WTC11 (cell line): ENCODE results near the gene MAPK8IP2. TPM values are rescaled to one million over a fixed set of nuclear protein-coding genes. Genes with fewer than 3 reads are reported as not detected.
"Not testable (repeated sequence)": the region's sequence is repeated elsewhere in the genome, so short reads cannot be mapped to it uniquely, and the experiment has no call there.

Experiments
- ATAC-seq: fragments of 200-7000 bp; cut with Tn5 transposase; 2 replicates; pipeline ENCODE4 v1.10.0; 2021; ENCODE audit warnings: mild to moderate bottlenecking, moderate library complexity
- CTCF ChIA-PET: fragments of 300-600 bp; sonication (Branson Sonifier 250); formaldehyde crosslinking; loops from one replicate; lab custom pipeline; 2021; ENCODE audit warnings: antibody characterized with exemption; lab: Charles Lee
- POLR2A ChIA-PET: fragments of 350-600 bp; sonication (Branson Sonifier 250); formaldehyde crosslinking; loops from one replicate; lab custom pipeline; 2021; ENCODE audit warnings: antibody characterized with exemption; lab: Charles Lee
- DNase-seq: peaks from one replicate; pipeline ENCODE4 v3.0.0; 2021; ENCODE audit warnings: low spot score
- H3K27ac Mint-ChIP-seq: 2 replicates; pipeline ENCODE4 v1.8.0; 2021; ENCODE audit warnings: mixed read lengths
- H3K27me3 Mint-ChIP-seq: 2 replicates; pipeline ENCODE4 v1.8.0; 2021; ENCODE audit warnings: low read depth, mild to moderate bottlenecking, moderate library complexity, mixed read lengths
- H3K36me3 Mint-ChIP-seq: 2 replicates; pipeline ENCODE4 v1.8.0; 2021; ENCODE audit warnings: mixed read lengths
- H3K4me1 Mint-ChIP-seq: 2 replicates; pipeline ENCODE4 v1.8.0; 2022; ENCODE audit warnings: mixed read lengths
- H3K4me3 Mint-ChIP-seq: 2 replicates; pipeline ENCODE4 v1.8.0; 2021; ENCODE audit warnings: mild to moderate bottlenecking, moderate library complexity, mixed read lengths
- H3K9me3 Mint-ChIP-seq: 2 replicates; pipeline ENCODE4 v1.8.0; 2021; ENCODE audit warnings: mixed read lengths
- EMX1 ChIP-seq: fragments of 250-450 bp; sonication (Bioruptor Pico); IDR thresholded peaks from 2 replicates; pipeline ENCODE4 v1.8.0; 2021; ENCODE audit warnings: mild to moderate bottlenecking
- FOXJ3 ChIP-seq: sonication (generic); formaldehyde crosslinking; IDR thresholded peaks from 2 replicates; pipeline ENCODE4 v1.9.0; 2021; ENCODE audit warnings: missing genetic modification reagents, mild to moderate bottlenecking, borderline replicate concordance
- FOXK1 ChIP-seq: sonication (generic); formaldehyde crosslinking; IDR thresholded peaks from 2 replicates; pipeline ENCODE4 v1.8.0; 2022; ENCODE audit warnings: mild to moderate bottlenecking, moderate library complexity, missing genetic modification reagents
- GRHL2 ChIP-seq: fragments of 250-450 bp; sonication (Bioruptor Pico); IDR thresholded peaks from 2 replicates; pipeline ENCODE4 v1.8.0; 2022; ENCODE audit warnings: mild to moderate bottlenecking, moderate library complexity; ENCODE audit not compliant: insufficient replicate concordance, severe bottlenecking
- IRF2 ChIP-seq: sonication (generic); formaldehyde crosslinking; IDR thresholded peaks from 2 replicates; pipeline ENCODE4 v1.8.0; 2022; ENCODE audit warnings: low read depth, missing genetic modification reagents, borderline replicate concordance
- MXD4 ChIP-seq: fragments of 250-450 bp; sonication (Bioruptor Pico); IDR thresholded peaks from 2 replicates; pipeline ENCODE4 v1.8.0; 2021; ENCODE audit warnings: mild to moderate bottlenecking, moderate library complexity, borderline replicate concordance
- NR1H2 ChIP-seq: sonication (generic); formaldehyde crosslinking; IDR thresholded peaks from 2 replicates; pipeline ENCODE4 v1.9.0; 2021; ENCODE audit warnings: mild to moderate bottlenecking, moderate library complexity, missing genetic modification reagents
- RELA ChIP-seq: sonication (generic); formaldehyde crosslinking; IDR thresholded peaks from 2 replicates; pipeline ENCODE4 v1.8.1; 2022; ENCODE audit warnings: missing genetic modification reagents, mild to moderate bottlenecking, borderline replicate concordance
- SOX15 ChIP-seq: fragments of 250-450 bp; sonication (Bioruptor Pico); IDR thresholded peaks from 2 replicates; pipeline ENCODE4 v1.9.0; 2021; ENCODE audit warnings: mild to moderate bottlenecking
- TEAD4 ChIP-seq: sonication (generic); formaldehyde crosslinking; IDR thresholded peaks from 2 replicates; pipeline ENCODE4 v1.8.0; 2022; ENCODE audit warnings: mild to moderate bottlenecking, missing genetic modification reagents
- ZNF423 ChIP-seq: fragments of 250-450 bp; sonication (Bioruptor Pico); IDR thresholded peaks from 2 replicates; pipeline ENCODE4 v2.1.2; 2022; ENCODE audit warnings: mild to moderate bottlenecking, moderate library complexity
- total RNA-seq: library from RNA; stranded (reverse); gene quantifications from 3 replicates; pipeline ENCODE4 v1.2.3, GENCODE V29; 2021
- TF ChIP-seq, protein P1 (sequence below): sonication (generic); formaldehyde crosslinking; conservative IDR thresholded peaks from 2 replicates; pipeline ENCODE4 v1.8.1; 2023; ENCODE audit warnings: mild to moderate bottlenecking, low read depth, missing genetic modification reagents, moderate library complexity
- TF ChIP-seq, protein P2 (sequence below): sonication (generic); formaldehyde crosslinking; IDR thresholded peaks from 2 replicates; pipeline ENCODE4 v1.8.0; 2022; ENCODE audit warnings: mild to moderate bottlenecking, missing genetic modification reagents
- TF ChIP-seq, protein P3 (sequence below): sonication (generic); formaldehyde crosslinking; IDR thresholded peaks from 2 replicates; pipeline ENCODE4 v1.8.1; 2023; ENCODE audit warnings: mild to moderate bottlenecking, missing genetic modification reagents, borderline replicate concordance

The MAPK8IP2 gene
- total RNA-seq, 1 experiment from 2014 or later = 4.9 TPM

DNA sequence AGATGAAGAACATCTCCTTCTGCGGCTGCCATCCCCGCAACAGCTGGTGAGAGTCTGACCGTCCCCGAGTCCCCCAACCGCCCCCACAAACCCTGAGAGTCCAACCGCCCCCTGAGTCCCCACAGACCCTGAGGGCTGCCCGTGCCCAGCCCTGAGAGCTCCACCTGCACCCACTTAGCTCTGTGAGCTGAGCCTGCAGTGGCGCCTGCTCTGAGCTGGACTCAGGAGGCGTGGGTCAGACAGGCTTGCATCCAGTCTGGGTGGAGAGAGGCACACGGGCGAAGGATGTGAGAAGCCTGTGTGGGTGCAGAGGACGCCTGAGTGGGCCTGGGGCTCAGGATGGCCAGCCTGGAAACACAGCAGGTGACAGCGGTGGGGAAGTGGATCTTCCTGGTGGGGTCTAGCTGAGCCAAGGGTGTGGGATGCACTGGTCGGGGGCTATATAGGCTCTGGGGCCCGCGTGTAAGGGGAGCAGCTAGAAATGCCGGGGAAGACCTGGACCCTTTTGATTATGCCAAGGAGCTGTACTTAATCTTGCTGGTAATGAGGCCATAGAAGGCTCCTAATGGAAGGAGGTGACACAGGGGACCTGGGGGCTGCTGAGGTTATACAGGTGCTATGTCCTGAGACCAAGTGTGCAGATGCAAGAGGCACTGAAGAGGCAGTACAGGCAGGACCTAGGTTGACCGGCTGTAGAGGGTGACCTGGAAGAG lies 6.5 kb downstream of the MAPK8IP2 start (continued):
- TF ChIP-seq, protein P1, sequence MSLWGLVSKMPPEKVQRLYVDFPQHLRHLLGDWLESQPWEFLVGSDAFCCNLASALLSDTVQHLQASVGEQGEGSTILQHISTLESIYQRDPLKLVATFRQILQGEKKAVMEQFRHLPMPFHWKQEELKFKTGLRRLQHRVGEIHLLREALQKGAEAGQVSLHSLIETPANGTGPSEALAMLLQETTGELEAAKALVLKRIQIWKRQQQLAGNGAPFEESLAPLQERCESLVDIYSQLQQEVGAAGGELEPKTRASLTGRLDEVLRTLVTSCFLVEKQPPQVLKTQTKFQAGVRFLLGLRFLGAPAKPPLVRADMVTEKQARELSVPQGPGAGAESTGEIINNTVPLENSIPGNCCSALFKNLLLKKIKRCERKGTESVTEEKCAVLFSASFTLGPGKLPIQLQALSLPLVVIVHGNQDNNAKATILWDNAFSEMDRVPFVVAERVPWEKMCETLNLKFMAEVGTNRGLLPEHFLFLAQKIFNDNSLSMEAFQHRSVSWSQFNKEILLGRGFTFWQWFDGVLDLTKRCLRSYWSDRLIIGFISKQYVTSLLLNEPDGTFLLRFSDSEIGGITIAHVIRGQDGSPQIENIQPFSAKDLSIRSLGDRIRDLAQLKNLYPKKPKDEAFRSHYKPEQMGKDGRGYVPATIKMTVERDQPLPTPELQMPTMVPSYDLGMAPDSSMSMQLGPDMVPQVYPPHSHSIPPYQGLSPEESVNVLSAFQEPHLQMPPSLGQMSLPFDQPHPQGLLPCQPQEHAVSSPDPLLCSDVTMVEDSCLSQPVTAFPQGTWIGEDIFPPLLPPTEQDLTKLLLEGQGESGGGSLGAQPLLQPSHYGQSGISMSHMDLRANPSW (CRISPR knock-in tag) = no peak
- no peak for TF ChIP-seq NR1H2 (CRISPR knock-in tag)
- TF ChIP-seq FOXJ3 (CRISPR knock-in tag) = no peak
- TF ChIP-seq, protein P2, sequence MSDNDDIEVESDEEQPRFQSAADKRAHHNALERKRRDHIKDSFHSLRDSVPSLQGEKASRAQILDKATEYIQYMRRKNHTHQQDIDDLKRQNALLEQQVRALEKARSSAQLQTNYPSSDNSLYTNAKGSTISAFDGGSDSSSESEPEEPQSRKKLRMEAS (CRISPR knock-in tag) = no peak
- no peak for TF ChIP-seq MXD4 (CRISPR knock-in tag)
- no peak for TF ChIP-seq FOXK1 (CRISPR knock-in tag)
- no peak for TF ChIP-seq ZNF423 (CRISPR knock-in tag)

DNA sequence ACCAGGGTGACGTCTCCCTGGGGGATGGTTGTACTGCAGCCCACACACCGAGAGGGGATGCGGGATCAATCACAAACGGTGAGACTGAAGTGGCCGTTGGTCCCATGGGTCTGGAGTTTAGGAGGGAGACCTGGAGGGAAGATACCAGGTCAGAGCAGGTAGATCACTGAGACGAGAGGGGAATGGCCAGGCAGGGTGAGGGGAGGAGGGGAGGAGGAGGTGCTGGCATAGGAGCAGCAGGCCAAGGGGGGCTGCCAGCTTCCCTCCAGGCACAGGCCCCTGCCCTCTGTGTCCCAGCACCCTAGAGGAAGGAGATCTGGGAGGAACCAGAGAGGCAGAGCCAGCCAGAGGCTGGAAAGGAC lies 7.0 kb downstream of the MAPK8IP2 start:
- ChIA-PET CTCF (no interaction called here), POLR2A (no interaction called here)

DNA sequence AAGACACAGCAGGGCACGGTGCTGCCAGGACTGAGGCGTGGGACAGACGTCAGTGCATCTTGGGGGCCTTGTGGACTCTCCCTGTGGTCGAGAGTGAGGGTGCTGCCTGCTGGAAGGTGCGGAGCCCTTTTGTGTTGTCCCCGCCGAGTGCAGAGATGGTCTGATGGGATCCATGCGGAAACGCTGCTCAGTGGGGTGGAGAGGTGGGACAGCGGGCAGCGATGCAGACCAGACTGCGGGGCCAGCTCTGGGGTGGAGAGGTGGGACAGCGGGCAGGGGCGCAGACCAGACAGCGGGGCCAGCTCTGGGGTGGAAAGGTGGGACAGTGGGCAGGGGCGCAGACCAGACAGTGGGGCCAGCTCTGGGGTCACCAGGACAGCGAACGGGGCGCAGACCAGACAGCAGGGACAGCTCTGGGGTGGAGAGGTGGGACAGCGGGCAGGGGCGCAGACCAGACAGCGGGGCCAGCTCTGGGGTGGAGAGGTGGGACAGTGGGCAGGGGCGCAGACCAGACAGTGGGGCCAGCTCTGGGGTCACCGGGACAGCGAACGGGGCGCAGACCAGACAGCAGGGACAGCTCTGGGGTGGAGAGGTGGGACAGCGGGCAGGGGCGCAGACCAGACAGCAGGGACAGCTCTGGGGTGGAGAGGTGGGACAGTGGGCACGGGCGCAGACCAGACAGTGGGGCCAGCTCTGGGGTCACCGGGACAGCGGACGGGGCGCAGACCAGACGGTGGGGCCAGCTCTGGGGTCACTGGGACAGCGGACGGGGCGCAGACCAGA lies 7.7 kb downstream of the MAPK8IP2 start:
- H3K27ac Mint-ChIP-seq, H3K4me3 Mint-ChIP-seq, DNase-seq, H3K36me3 Mint-ChIP-seq, ATAC-seq, H3K9me3 Mint-ChIP-seq, H3K4me1 Mint-ChIP-seq: not testable (repeated sequence)
- ChIA-PET CTCF (interaction anchor here (1.0 to 1.3 kb wide), 2 partner anchors 32 to 92 kb away, joined by 3 read pairs; no protein-coding TSS in a partner anchor), POLR2A (interaction anchor here (0.6 kb wide), 1 partner anchor 12 kb away, joined by 4 read pairs; no protein-coding TSS in a partner anchor)
- H3K27me3 Mint-ChIP-seq = peaks cover 15% of the 10 kb centered on the region

More for the DNA sequence above, 7.0 kb downstream of the MAPK8IP2 start:
- H3K27ac Mint-ChIP-seq = peak overlapping the region; percentile 57; the same call in 1 of the 2 replicates
- DNase-seq (no peak), ATAC-seq (no peak)
- no peaks in the 10 kb centered on the region for H3K36me3 Mint-ChIP-seq
- TF ChIP-seq GRHL2 (CRISPR knock-in tag) = no peak
- TF ChIP-seq SOX15 (CRISPR knock-in tag) = no peak
- TF ChIP-seq, protein P3, sequence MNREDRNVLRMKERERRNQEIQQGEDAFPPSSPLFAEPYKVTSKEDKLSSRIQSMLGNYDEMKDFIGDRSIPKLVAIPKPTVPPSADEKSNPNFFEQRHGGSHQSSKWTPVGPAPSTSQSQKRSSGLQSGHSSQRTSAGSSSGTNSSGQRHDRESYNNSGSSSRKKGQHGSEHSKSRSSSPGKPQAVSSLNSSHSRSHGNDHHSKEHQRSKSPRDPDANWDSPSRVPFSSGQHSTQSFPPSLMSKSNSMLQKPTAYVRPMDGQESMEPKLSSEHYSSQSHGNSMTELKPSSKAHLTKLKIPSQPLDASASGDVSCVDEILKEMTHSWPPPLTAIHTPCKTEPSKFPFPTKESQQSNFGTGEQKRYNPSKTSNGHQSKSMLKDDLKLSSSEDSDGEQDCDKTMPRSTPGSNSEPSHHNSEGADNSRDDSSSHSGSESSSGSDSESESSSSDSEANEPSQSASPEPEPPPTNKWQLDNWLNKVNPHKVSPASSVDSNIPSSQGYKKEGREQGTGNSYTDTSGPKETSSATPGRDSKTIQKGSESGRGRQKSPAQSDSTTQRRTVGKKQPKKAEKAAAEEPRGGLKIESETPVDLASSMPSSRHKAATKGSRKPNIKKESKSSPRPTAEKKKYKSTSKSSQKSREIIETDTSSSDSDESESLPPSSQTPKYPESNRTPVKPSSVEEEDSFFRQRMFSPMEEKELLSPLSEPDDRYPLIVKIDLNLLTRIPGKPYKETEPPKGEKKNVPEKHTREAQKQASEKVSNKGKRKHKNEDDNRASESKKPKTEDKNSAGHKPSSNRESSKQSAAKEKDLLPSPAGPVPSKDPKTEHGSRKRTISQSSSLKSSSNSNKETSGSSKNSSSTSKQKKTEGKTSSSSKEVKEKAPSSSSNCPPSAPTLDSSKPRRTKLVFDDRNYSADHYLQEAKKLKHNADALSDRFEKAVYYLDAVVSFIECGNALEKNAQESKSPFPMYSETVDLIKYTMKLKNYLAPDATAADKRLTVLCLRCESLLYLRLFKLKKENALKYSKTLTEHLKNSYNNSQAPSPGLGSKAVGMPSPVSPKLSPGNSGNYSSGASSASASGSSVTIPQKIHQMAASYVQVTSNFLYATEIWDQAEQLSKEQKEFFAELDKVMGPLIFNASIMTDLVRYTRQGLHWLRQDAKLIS (CRISPR knock-in tag) = no peak
- TF ChIP-seq EMX1 (CRISPR knock-in tag) = no peak
- TF ChIP-seq, protein P2 (CRISPR knock-in tag) = no peak
- no peak for TF ChIP-seq TEAD4 (CRISPR knock-in tag)
- no peak for TF ChIP-seq RELA (CRISPR knock-in tag)
- no peak for TF ChIP-seq IRF2 (CRISPR knock-in tag)
- 0 out of 2 replicates have a peak, but pooled peaks cover 4% of the 10 kb centered on the region for H3K4me1 Mint-ChIP-seq
- H3K27me3 Mint-ChIP-seq = peaks cover 16% of the 10 kb centered on the region
- H3K4me3 Mint-ChIP-seq = no peak overlapping the region
- H3K9me3 Mint-ChIP-seq = no peaks in the 10 kb centered on the region
